Measurements from ENCODE around the gene MARCHF2. TPM values are rescaled to one million over a fixed set of nuclear protein-coding genes. Genes with fewer than 3 reads are reported as not detected.
"Not testable (repeated sequence)": the region's sequence is repeated elsewhere in the genome, so short reads cannot be mapped to it uniquely, and the experiment has no call there.

Gene MARCHF2
- total RNA-seq, 1 experiment from 2014 or later = 27.5 TPM

GRCh38 chr19:8441725-8442544 is 28.8 kb downstream of the MARCHF2 start:
- Histone ChIP-seq H3K9me3 (ENCODE audit: control insufficient read depth, low read depth, low read length) (no peaks in the 10 kb centered on the region), H4K91ac (ENCODE audit: insufficient read length, low read depth, low read length) (no peak overlapping the region), H3K56ac (ENCODE audit: insufficient read length, low read depth, low read length) (no peak overlapping the region), H3K27ac (ENCODE audit: insufficient read length, low read depth, low read length) (peak overlapping the region; percentile 8), H3K4ac (ENCODE audit: low read depth, low read length) (no peak overlapping the region), H3T11ph (ENCODE audit: low read length) (no peak overlapping the region), H2BK12ac (ENCODE audit: insufficient read length, low read depth, low read length) (no peak overlapping the region), H3K79me1 (ENCODE audit: insufficient read depth, low read depth, low read length, poor library complexity, severe bottlenecking) (no peaks in the 10 kb centered on the region), H3K4me2 (ENCODE audit: insufficient read depth, insufficient read length, low read length) (no peak overlapping the region), H3K18ac (ENCODE audit: insufficient read length, low read depth, low read length) (no peak overlapping the region), H4K8ac (replicated peaks; ENCODE audit: insufficient read length, low read depth, low read length) (no peak overlapping the region), H2BK15ac (ENCODE audit: low read depth, low read length) (no peak overlapping the region), H4K20me1 (ENCODE audit: control insufficient read depth, insufficient read depth, insufficient read length) (no peaks in the 10 kb centered on the region), H4K5ac (ENCODE audit: insufficient read length, low read depth, low read length) (no peak overlapping the region), H3K79me2 (ENCODE audit: insufficient read depth, low read length) (peaks cover 20% of the 10 kb centered on the region; the same call in 1 of the 2 replicates), H2BK20ac (ENCODE audit: low read depth, low read length, poor library complexity, severe bottlenecking) (no peak overlapping the region), H3K4me1 (ENCODE audit: insufficient read depth, low read length) (no peaks in the 10 kb centered on the region; the same call in 1 of the 2 replicates), H2BK120ac (ENCODE audit: low read depth, low read length, poor library complexity, severe bottlenecking) (no peak overlapping the region), H3K9ac (ENCODE audit: extremely low read depth, insufficient read length, low read length) (no peak overlapping the region), H3K23ac (ENCODE audit: insufficient read length, low read depth, low read length) (no peak overlapping the region), H3K23me2 (ENCODE audit: insufficient read length, low read depth, low read length, poor library complexity, severe bottlenecking) (no peaks in the 10 kb centered on the region), H2AK5ac (ENCODE audit: insufficient read length, low read length) (no peak overlapping the region), H3K14ac (ENCODE audit: insufficient read depth, low read length) (no peak overlapping the region), H3K27me3 (ENCODE audit: insufficient read depth, low read length) (no peaks in the 10 kb centered on the region), H2BK5ac (ENCODE audit: insufficient read length, low read length) (no peak overlapping the region), H2AFZ (ENCODE audit: low read length) (no peak overlapping the region)
- H3K4me3 Mint-ChIP-seq = peak overlapping the region in 1 of 2 experiments; percentile 50; a peak in 2 of 5 replicates
- H3K4me1 Mint-ChIP-seq = peaks cover 25 to 30% of the 10 kb centered on the region in 2 experiments
- no peaks in the 10 kb centered on the region; the same call in none of the 2 replicates for H3K27me3 Mint-ChIP-seq (ENCODE audit: low read depth)
- TF ChIP-seq CTCF (conservative IDR thresholded peaks at IDR 0.05) = no peak
- H3K27ac Mint-ChIP-seq = peak overlapping the region; percentile 93 to 97 (median 96)
- no CpG with 5 or more reads among the region's 6 CpGs for WGBS (ENCODE audit: extremely low coverage, insufficient read length, low lambda C conversion rate)
- peaks cover 13 to 23% (median 14%) of the 10 kb centered on the region in 3 experiments for H3K36me3 Mint-ChIP-seq (ENCODE audit: insufficient read depth in 1 of 3, low read depth in 3 of 3)
- 0 out of 5 replicates have a peak, but pooled peaks cover 0 to 3% of the 10 kb centered on the region in 2 experiments for H3K9me3 Mint-ChIP-seq
- DNase-seq = peak; percentile 70

- H2AFZ ChIP-seq (ENCODE audit: low read length); DNase-seq; H4K8ac ChIP-seq (replicated peaks; ENCODE audit: insufficient read length, low read depth, low read length); H3K27me3 Mint-ChIP-seq (ENCODE audit: low read depth); H2BK120ac ChIP-seq (ENCODE audit: low read depth, low read length, poor library complexity, severe bottlenecking); H3K9me3 ChIP-seq (ENCODE audit: control insufficient read depth, low read depth, low read length); H4K20me1 ChIP-seq (ENCODE audit: control insufficient read depth, insufficient read depth, insufficient read length); H2BK5ac ChIP-seq (ENCODE audit: insufficient read length, low read length); H3K79me1 ChIP-seq (ENCODE audit: insufficient read depth, low read depth, low read length, poor library complexity, severe bottlenecking); H3K4me1 ChIP-seq (ENCODE audit: insufficient read depth, low read length); H3K9me3 Mint-ChIP-seq; H2AK5ac ChIP-seq (ENCODE audit: insufficient read length, low read length); H3K23me2 ChIP-seq (ENCODE audit: insufficient read length, low read depth, low read length, poor library complexity, severe bottlenecking); H4K91ac ChIP-seq (ENCODE audit: insufficient read length, low read depth, low read length); H3T11ph ChIP-seq (ENCODE audit: low read length); H3K56ac ChIP-seq (ENCODE audit: insufficient read length, low read depth, low read length); H3K23ac ChIP-seq (ENCODE audit: insufficient read length, low read depth, low read length); H3K4ac ChIP-seq (ENCODE audit: low read depth, low read length); H2BK20ac ChIP-seq (ENCODE audit: low read depth, low read length, poor library complexity, severe bottlenecking); H2BK15ac ChIP-seq (ENCODE audit: low read depth, low read length); H2BK12ac ChIP-seq (ENCODE audit: insufficient read length, low read depth, low read length); H4K5ac ChIP-seq (ENCODE audit: insufficient read length, low read depth, low read length); H3K27me3 ChIP-seq (ENCODE audit: insufficient read depth, low read length): not testable (repeated sequence)
- peak overlapping the region; percentile 94 to 99 (median 96) for H3K27ac Mint-ChIP-seq
- H3K4me1 Mint-ChIP-seq = peaks cover 42 to 51% of the 10 kb centered on the region in 2 experiments
- H3K9ac ChIP-seq (ENCODE audit: extremely low read depth, insufficient read length, low read length) = peak overlapping the region; percentile 75
- peaks cover 41% of the 10 kb centered on the region for H3K79me2 ChIP-seq (ENCODE audit: insufficient read depth, low read length)
- H3K36me3 Mint-ChIP-seq (ENCODE audit: insufficient read depth in 1 of 3, low read depth in 3 of 3) = peaks cover 21 to 29% (median 28%) of the 10 kb centered on the region in 3 experiments
- no CpG with 5 or more reads among the region's 32 CpGs for WGBS (ENCODE audit: extremely low coverage, insufficient read length, low lambda C conversion rate)
- H3K18ac ChIP-seq (ENCODE audit: insufficient read length, low read depth, low read length) = peak overlapping the region; percentile 69
- H3K27ac ChIP-seq (ENCODE audit: insufficient read length, low read depth, low read length) = peak overlapping the region; percentile 29
- H3K14ac ChIP-seq (ENCODE audit: insufficient read depth, low read length) = 0 out of 2 replicates have a peak overlapping the region, but pooled peaks have one; percentile 68
- peak overlapping the region; percentile 96 to 99 for H3K4me3 Mint-ChIP-seq
- peak overlapping the region; percentile 76 for H3K4me2 ChIP-seq (ENCODE audit: insufficient read depth, insufficient read length, low read length)
These were observed 31.1 kb downstream of the MARCHF2 start for GRCh38 chr19:8444140-8444676.

Measured in H9 (cell line).